ENCODE data around the gene MOSPD2.

DNA sequence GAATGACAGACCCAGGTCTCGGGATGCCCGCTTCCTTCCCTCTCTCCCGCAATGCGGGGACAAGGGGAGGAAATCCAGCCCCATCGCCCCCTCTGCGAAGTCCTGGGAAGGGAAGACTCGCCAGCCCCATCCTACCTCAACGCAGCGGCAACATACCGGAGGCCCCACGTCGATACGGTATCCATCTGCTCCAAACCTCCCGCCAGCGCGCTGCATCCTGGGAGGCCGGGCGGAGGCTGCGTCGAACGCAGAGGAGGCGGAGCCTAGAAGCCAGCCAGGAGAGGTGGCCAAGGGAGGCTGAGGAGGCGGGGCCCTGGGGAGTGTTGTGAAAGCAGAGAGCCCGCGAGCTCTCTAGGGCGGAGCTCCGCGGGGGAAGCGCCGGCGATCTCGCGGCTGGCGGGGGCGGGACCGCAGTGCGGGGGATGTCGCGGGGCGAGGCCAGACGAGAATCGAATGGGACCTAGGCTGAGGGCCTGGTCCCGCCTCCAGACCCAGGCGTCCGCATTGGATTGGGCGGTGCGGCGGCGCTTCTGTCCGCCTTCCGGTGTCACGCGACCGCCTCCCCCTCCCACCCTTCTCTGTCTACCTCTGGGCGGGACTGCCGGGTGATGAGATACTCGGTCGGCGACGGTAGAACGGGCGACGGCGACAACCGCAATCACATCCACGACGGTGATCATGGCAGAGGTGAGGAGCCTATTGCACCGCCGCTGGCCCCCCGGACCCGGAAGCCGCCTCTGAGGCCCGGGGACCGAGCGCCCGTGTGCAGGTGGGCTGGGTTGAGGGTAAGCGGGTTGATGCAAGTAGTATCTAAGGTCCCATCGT is at the start of gene MOSPD2, which contains the start of gene FANCB:
- TF ChIP-seq CTCF (IDR thresholded peaks at IDR 0.05) (no peak), POLR2AphosphoS5 (IDR thresholded peaks at IDR 0.05; ENCODE audit: low read depth, low read length) (no peak; the same call in 1 of the 2 replicates), SIN3A (IDR thresholded peaks at IDR 0.05; ENCODE audit: borderline replicate concordance, insufficient read depth, low read depth, low read length) (peak; percentile 85; the same call in 1 of the 2 replicates), TCF7L2 (IDR thresholded peaks at IDR 0.05; ENCODE audit: low read depth, low read length) (no peak)
- TF ChIP-seq, protein P1, sequence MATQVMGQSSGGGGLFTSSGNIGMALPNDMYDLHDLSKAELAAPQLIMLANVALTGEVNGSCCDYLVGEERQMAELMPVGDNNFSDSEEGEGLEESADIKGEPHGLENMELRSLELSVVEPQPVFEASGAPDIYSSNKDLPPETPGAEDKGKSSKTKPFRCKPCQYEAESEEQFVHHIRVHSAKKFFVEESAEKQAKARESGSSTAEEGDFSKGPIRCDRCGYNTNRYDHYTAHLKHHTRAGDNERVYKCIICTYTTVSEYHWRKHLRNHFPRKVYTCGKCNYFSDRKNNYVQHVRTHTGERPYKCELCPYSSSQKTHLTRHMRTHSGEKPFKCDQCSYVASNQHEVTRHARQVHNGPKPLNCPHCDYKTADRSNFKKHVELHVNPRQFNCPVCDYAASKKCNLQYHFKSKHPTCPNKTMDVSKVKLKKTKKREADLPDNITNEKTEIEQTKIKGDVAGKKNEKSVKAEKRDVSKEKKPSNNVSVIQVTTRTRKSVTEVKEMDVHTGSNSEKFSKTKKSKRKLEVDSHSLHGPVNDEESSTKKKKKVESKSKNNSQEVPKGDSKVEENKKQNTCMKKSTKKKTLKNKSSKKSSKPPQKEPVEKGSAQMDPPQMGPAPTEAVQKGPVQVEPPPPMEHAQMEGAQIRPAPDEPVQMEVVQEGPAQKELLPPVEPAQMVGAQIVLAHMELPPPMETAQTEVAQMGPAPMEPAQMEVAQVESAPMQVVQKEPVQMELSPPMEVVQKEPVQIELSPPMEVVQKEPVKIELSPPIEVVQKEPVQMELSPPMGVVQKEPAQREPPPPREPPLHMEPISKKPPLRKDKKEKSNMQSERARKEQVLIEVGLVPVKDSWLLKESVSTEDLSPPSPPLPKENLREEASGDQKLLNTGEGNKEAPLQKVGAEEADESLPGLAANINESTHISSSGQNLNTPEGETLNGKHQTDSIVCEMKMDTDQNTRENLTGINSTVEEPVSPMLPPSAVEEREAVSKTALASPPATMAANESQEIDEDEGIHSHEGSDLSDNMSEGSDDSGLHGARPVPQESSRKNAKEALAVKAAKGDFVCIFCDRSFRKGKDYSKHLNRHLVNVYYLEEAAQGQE (IDR thresholded peaks at IDR 0.05; ENCODE audit: insufficient read depth in 1 of 2, low read depth in 2 of 2, low read length in 1 of 2) = no peak
